Left forelimb (tissue), 1 donor: Measurements from ENCODE around the gene RPS19BP1.
A peak's percentile ranks its signal among the peaks of the same experiment; 100 is the strongest.

Source experiments
- DNase-seq: peaks from one replicate; pipeline ENCODE4 v3.0.0-alpha.2; 2018; ENCODE audit warnings: low spot score

RPS19BP1 gene

GRCh38 chr22:39559456-39560105 lies 27.0 kb upstream of the RPS19BP1 start:
- no peak for DNase-seq

GRCh38 chr22:39558950-39559349 lies 26.4 kb upstream of the RPS19BP1 start:
- DNase-seq, result no peak

- DNase-seq, result no peak
Observed at GRCh38 chr22:39558254-39558727, 25.7 kb upstream of the RPS19BP1 start.

- DNase-seq, result no peak
Observed at GRCh38 chr22:39556970-39557841, 24.7 kb upstream of the RPS19BP1 start.

GRCh38 chr22:39554151-39554550 lies 21.6 kb upstream of the RPS19BP1 start:
- no peak for DNase-seq

- DNase-seq, result no peak
Observed at GRCh38 chr22:39553429-39553828, 20.9 kb upstream of the RPS19BP1 start.

GRCh38 chr22:39547587-39547947 lies 15.0 kb upstream of the RPS19BP1 start:
- DNase-seq, result no peak

GRCh38 chr22:39546889-39547586 lies 14.5 kb upstream of the RPS19BP1 start:
- DNase-seq, result no peak

- no peak for DNase-seq
Observed at GRCh38 chr22:39545386-39546365, 13.1 kb upstream of the RPS19BP1 start.

GRCh38 chr22:39543095-39543494 lies 10.5 kb upstream of the RPS19BP1 start:
- DNase-seq, result no peak

GRCh38 chr22:39537975-39538374 lies 5.4 kb upstream of the RPS19BP1 start:
- DNase-seq, result no peak

GRCh38 chr22:39536711-39537110 lies 4.2 kb upstream of the RPS19BP1 start:
- no peak for DNase-seq

- no peak for DNase-seq
Observed at GRCh38 chr22:39535831-39536449, 3.4 kb upstream of the RPS19BP1 start.

GRCh38 chr22:39535357-39535725 lies 2.8 kb upstream of the RPS19BP1 start:
- no peak for DNase-seq

GRCh38 chr22:39534591-39535356 lies 2.2 kb upstream of the RPS19BP1 start:
- DNase-seq, result peak; percentile 91

- DNase-seq, result no peak
Observed at GRCh38 chr22:39534092-39534506, 1.6 kb upstream of the RPS19BP1 start.

GRCh38 chr22:39530692-39531331 lies 1.7 kb downstream of the RPS19BP1 start:
- no peak for DNase-seq

- no peak for DNase-seq
Observed at GRCh38 chr22:39530116-39530515, 2.4 kb downstream of the RPS19BP1 start.

GRCh38 chr22:39529487-39529851 lies 3.1 kb downstream of the RPS19BP1 start:
- DNase-seq, result no peak
